Measurements from ENCODE around the gene NRARP.

GRCh38 chr9:137302118-137302448 is at the start of gene NRARP:
- TF ChIP-seq CTCF (IDR thresholded peaks at IDR 0.05; ENCODE audit: low read length), result no peak
- TF ChIP-seq EZH2 (IDR thresholded peaks at IDR 0.05; ENCODE audit: borderline replicate concordance, low read length), result no peak

Measured in OCI-LY1 (cell line).